Omental fat pad (tissue), 4 donors: ENCODE results near the gene ZNF77. TPM values are rescaled to one million over a fixed set of nuclear protein-coding genes. Genes with fewer than 3 reads are reported as not detected.
"Not testable (repeated sequence)": the region's sequence is repeated elsewhere in the genome, so short reads cannot be mapped to it uniquely, and the experiment has no call there.

ENCODE experiments used
- ATAC-seq: fragments of 150-250 bp; one replicate; pipeline ENCODE4 v1.9.1; 2016; ENCODE audit warnings: mild to moderate bottlenecking, moderate library complexity; ENCODE audit not compliant: low FRiP score
- DNase-seq: peaks from one replicate; pipeline ENCODE4 v3.0.0-alpha.2; 2019; ENCODE audit warnings: low spot score
- total RNA-seq, 4 donors: library from RNA; depleted of rRNA; stranded (reverse); fragments of >200 nt; gene quantifications; one replicate each; pipeline ENCODE4 v1.1.0, GENCODE V29; 2016
- TF ChIP-seq, protein P1 (sequence below), 3 donors: fragments of 450-650 bp; IDR thresholded peaks; one replicate each; pipeline ENCODE4 v1.5.1; 2016 to 2017; ENCODE audit warnings: antibody characterized with exemption in 3 of 3, mild to moderate bottlenecking in 3 of 3, moderate library complexity in 2 of 3

Gene ZNF77
- total RNA-seq = 1 to 10 TPM; 3.2 to 8.7 (median 3.8) TPM

DNA sequence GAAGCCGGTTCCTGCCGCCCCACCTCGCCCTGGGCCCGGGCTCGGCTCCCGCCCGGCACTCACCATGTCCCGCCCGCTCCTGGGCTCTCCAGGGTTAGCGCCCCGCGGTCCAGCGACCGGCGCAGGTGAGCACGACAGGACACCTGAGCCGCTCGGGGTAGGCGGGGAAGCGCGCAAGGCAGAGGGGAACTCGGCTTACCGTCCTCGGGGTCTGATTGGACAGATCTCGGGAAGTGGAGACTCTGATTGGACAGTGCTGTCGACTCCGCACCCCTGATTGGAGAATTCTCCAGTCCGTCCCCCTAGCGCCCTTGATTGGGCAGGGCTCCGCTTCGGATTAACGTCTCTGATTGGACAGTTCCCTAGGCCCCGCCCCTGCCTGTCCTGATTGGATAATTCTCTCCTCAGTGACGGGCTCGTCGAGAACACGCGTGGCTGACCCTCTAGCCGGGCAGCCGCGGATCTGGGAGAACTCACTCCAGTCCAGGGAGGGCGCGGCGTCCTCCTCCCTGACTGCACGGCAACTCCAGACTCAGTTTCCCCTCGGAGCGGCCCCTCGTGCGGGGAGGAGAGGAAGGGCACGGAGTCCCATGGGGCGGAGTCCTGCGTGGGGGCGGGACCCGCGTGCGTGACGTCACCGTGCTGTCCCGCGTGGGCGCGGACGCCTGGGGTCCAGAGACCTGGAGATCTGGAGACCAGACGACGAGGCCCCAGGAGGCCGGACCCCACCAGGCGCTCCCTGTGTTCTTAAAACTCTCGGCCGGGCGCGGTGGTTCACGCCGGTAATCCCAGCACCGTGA lies at the start of gene ZNF77:
TSS of gene ZNF77 (minus strand) at position 197 of the 800 bp plus-strand sequence. CDS start at position 66, 131 bp downstream.
- TF ChIP-seq, protein P1, sequence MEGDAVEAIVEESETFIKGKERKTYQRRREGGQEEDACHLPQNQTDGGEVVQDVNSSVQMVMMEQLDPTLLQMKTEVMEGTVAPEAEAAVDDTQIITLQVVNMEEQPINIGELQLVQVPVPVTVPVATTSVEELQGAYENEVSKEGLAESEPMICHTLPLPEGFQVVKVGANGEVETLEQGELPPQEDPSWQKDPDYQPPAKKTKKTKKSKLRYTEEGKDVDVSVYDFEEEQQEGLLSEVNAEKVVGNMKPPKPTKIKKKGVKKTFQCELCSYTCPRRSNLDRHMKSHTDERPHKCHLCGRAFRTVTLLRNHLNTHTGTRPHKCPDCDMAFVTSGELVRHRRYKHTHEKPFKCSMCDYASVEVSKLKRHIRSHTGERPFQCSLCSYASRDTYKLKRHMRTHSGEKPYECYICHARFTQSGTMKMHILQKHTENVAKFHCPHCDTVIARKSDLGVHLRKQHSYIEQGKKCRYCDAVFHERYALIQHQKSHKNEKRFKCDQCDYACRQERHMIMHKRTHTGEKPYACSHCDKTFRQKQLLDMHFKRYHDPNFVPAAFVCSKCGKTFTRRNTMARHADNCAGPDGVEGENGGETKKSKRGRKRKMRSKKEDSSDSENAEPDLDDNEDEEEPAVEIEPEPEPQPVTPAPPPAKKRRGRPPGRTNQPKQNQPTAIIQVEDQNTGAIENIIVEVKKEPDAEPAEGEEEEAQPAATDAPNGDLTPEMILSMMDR (IDR thresholded peaks at IDR 0.05) = no peak
- ATAC-seq (peak; percentile 99), DNase-seq (peak; percentile 99)

DNA sequence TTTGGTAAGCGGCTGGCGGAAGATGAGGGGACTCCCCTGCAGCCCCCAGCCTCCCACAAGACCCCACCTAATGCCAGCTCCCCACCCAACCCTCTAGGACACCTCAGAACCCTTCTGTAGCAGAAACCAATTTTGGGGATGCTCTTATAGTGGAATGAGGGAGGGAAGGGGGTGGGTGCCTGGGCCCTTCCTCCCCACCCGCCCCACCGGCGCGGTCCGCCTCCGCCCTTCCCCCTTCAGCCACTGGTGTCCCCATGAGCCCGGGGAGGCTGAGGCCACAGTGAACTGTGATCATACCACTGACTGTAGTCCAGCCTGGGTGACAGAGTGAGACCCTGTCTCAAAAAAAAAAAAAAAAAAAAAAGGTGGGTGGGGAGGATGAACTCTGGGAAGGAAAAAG lies 48.8 kb upstream of the ZNF77 start:
- DNase-seq = no peak

DNA sequence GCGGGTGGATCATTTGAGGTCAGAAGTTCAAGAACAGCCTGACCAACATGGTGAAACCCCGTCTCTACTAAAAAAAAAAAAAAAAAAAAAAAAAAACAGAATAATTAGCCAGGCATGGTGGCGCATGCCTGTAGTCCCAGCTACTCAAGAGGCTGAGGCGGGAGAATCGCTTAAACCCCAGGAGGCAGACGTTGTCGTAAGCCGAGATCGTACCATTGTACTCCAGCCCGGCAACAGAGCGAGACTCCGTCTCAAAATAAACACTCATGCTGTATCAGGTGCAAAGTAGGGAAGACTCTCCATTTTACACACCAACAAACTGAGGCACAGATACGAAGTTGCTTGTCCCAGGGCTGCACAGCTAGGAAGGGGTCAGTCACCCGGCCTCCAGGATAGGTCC lies 48.2 kb upstream of the ZNF77 start:
- DNase-seq = no peak
- TF ChIP-seq, protein P1 (IDR thresholded peaks at IDR 0.05) = no peak
- no peak for ATAC-seq

More for the DNA sequence above, 48.8 kb upstream of the ZNF77 start:
- no peak for ATAC-seq
- TF ChIP-seq, protein P1 (IDR thresholded peaks at IDR 0.05) = no peak

DNA sequence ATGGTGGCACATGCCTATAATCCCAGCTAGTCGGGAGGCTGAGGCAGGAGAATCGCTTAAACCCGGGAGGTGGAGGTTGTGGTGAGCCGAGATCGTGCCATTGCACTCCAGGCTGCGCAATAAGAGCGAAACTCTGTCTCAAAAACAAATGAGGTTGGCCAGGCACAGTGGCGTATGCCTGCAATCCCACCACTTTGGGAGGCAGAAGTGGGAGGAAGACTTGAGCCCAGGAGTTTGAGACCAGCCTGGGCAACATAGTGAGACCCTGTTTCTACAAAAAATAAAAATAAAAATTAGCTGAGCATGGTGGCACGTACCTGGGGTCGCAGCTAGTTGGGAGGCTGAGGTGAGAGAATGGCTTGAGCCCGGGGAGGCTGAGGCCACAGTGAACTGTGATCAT lies 47.6 kb upstream of the ZNF77 start:
- ATAC-seq, DNase-seq: not testable (repeated sequence)

DNA sequence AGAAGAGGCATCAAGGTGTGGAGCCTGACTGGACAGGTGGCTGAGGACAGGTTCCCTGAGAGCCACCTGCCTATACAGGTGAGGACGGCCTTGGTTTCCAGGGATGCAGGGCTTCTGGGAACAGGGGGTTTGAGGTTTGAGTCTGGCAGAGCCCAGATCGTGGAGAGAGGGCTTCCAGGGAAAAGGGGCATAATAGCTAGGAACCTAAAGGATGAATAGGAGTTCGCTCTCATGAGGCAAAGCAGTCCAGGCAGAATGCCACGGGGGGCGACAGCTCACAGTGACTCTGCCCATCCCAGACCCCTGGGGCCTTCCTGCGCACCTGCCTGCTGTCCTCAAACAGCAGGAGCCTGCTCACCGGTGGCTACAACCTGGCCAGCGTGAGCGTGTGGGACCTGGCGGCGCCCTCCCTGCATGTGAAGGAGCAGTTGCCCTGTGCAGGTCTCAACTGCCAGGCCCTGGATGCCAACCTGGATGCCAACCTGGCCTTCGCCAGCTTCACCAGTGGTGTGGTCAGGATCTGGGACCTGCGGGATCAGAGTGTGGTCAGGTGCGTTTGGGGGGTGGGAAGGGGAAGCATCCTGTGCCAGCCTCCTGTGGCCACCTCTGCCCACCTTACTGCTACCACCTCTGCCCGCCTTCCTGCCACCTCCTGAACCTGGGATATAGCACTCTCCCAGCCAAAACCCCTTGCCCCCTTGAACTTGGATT lies 44.6 kb upstream of the ZNF77 start:
- DNase-seq = no peak
- no peak for ATAC-seq
- TF ChIP-seq, protein P1 (IDR thresholded peaks at IDR 0.05) = no peak

DNA sequence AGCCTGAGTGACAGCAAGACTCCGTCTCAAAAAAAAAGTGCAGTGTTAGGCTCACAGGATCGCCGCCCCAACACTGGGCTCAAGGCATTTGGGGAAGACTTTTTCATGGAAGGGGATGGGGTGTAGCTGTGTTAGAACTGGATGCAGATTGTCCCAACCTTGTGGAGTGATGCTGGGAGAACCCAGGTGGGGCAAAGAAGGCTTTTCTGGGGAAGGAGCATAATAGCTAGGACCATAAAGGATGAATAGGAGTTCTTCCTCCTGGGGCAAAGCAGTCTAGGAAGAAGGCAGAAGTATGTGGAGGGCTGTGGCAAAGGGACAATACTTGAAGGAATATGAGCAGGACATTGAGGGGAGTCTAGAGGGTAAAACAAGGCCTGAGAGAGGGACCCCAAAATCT lies 43.8 kb upstream of the ZNF77 start:
- DNase-seq = no peak
- ATAC-seq = no peak
- TF ChIP-seq, protein P1 (IDR thresholded peaks at IDR 0.05) = no peak

DNA sequence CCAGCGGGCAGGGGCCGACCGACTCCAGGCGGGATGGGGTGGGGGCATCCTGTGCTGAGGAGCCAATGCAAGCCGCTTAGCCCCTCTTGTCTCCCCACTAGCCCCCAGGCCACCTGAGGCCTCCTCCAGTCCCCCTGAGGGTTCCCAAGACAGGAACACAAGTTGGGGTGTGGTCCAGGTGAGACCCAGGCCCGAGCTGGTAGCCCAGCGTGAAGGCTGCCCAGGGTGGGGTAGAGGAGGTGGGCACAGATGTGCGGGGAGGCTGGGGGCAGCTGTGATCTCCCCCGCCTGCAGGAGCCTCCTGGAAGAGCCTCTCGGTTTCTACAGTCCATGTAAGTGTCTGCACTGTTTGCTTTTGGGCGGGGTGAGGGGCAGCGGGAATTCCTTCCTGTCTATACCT lies 43.0 kb upstream of the ZNF77 start:
- DNase-seq (no peak), ATAC-seq (no peak)
- TF ChIP-seq, protein P1 (IDR thresholded peaks at IDR 0.05) = no peak
